Islet of Langerhans (tissue), 1 donor: ENCODE results near the gene RAB18.
"Not testable (repeated sequence)": the region's sequence is repeated elsewhere in the genome, so short reads cannot be mapped to it uniquely, and the experiment has no call there.

Experiments
- FAIRE-seq: peaks from one replicate; lab custom pipeline; 2011; peaks lifted over from hg19 to GRCh38; lab: Jason Lieb, UNC

RAB18 gene

DNA sequence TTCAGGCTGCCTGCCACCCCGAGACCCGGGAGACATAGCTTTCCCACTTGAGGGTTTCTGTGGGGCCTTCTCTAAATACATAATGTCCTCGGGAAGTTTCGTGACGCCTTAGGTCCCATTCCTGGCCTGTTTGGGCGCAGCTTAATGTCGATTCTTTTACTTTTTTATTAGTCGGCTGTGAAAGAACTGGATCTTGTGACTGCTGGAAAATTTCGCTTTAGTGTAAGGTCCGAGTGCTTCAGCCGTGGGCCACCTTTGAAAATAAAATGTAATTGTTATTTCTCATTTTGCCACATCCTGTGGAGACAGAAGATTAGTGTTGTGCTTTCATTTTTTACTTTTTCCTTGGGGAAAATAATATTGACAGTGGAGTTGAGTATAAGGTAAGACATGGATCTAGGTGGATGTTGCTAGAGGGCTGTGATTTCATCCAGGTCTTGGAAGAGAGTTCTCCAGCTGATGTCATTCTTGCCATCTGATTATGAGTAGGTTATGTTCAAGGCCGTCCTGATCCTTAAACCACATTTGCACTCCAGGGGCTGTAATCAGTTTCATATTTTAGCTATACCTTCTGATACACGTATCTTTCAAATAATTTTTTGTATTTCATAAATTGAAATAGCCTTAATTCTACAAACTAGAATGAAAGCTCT lies 830 bp downstream of the RAB18 start:
- FAIRE-seq: peak; percentile 84

DNA sequence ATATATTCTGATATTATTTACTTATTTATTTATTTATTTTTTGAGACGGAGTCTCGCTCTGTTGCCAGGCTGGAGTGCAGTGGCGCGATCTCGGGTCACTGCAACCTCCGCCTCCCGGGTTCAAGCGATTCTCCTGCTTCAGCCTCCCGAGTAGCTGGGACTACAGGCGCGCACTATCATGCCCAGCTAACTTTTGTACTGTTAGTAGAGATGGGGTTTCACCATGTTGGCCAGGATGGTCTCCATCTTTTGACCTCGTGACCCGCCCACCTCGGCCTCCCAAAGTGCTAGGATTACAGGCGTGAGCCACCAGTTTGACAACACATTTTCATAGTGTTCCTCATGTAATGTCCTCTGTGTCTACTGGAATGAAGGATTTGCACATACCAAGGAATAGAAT lies 1.4 kb downstream of the RAB18 start:
- not testable (repeated sequence) for FAIRE-seq

DNA sequence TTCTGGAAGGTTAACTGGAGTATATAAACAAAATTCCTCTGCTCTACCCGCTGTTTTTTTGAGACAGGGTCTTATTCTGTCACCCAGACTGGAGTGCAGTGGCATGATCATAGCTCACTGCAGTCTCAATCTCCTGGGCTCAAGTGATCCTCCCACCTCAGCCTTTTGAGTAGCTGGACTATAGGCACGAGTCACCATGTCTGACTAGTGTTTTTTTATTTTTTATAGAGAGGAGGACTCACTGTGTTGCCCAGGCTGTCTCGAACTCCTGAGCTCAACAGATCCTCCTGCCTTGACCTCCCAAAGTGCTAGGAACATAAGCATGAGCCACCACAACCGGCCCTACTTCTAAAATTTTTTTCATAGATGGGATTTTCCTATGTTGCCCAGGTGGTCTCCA lies 2.2 kb downstream of the RAB18 start:
- no peak for FAIRE-seq

DNA sequence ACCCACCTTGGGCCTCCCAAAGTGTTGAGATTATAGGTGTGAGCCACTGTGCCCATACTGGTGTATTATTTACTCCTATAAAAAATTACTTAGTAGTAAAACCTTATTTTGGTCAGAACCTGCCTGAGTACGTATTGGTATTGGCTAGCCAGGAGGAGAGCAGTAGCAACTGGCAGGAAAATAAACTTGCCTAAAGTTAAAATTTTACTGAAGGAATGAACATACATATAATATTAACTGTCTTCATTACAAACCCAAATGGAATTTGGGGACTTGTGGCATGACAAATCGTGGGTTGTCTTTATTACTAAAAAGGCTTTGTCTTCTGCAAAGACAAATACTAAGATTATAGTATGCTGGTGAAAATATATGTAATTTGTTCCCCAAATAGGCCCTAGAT lies 8.4 kb downstream of the RAB18 start:
- FAIRE-seq: no peak

DNA sequence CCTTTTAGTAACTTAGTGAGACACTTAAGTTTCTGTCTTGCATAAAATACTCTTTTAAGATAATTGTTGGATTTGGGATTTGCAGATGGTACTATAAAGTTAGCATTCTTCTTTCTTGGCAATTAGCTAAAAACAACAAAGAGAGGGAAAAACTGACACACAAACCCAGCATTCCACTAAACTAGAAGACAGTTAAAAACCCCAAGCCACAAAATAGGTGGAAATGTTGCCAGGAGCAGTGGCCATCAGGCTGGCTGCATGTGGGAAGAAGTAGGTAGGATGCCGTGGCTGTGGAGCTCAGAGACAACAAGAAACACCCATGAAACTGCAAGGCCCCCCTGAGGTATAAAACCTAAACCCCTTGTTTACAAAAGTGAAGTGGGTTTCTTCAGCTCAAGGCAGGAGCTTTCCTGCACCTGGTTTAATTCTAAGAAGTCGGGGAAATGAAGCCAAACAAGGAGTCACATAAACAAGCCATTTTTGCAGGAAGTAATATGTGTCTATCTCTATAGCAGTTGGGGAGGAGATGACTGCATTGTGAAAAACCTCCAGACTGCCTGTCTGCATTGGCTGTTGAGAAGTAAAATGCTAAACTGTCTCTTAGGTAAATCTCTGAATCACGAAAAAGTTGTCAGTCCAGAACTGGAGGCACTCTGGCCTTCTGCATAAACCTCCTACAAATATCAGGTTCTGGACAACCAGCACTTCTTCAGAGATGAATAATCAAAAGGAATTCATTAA lies 9.5 kb downstream of the RAB18 start:
- FAIRE-seq: no peak

DNA sequence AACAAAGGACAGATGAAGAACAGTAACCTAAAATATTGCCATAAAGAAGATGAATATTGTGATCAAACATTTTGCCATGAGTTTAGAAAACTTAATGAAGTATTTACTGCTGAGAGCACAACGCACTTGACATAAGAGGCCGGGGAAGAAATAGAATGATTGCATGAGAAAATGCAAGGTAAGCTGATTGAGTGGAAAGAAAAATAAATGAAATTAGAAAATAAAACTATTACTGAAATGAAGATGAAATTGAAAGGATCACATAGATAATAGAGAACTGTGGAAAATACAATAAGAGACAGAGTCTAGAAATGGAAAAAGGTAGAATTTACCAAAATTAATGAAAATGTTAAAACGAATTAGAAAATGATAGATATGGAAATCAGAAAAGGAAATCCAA lies 10.1 kb downstream of the RAB18 start:
- FAIRE-seq: no peak

DNA sequence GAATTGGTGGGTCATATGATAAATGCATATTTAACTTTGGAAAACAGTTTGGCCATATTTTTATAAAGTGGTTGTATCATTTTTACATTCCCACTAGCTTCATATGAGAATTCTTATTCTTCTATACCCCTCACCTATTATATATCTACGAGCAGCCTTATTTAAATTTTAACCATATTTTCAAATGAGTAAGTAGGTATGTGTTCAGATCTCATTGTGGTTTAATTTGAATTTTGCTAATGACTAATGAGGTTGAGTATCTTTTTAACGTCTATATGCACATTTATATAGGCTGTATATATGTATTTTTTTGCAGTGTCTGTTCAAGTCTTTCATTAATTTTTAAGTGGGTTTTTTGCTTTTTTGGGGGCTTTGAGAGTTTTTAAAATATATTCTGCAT lies 14.2 kb downstream of the RAB18 start:
- FAIRE-seq: no peak

DNA sequence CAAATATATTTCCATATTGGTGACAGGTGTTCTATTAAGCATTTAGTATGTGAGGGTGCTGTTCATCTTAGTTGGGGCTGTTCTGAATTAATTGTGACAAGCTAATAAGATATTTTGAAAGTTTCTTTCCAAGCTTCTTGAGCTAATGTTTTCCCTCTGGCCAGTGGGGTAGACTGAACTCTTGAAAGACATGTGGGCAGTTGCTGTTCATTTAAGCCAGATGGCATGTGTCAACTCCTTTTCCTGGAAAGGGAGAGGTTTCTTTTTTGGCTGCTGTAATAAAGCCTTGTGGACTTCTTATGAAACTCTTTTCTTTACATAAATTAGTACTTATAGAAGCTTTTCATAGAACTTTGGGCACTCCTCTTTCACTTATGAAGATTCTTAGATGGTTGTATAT lies 21.7 kb downstream of the RAB18 start:
- FAIRE-seq: no peak

DNA sequence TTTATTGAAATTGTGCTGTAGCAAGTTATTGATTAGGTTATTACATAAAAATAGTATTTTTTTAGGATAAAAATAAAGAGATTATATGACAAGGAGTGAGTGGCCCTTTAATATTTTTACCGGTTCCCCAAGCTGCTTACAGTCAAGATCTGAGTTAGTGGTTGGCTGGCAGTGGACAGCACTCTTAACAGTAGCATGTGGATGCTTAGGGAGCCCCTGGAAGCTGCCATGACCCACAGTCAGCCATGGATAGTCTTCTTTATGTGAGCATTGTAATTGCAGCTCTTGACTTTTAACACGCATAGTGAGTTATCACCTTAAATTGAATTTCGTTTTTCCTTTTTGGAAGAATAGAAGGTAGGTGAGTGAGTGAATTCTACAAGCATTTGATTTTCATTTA lies 22.1 kb downstream of the RAB18 start:
- FAIRE-seq: no peak

DNA sequence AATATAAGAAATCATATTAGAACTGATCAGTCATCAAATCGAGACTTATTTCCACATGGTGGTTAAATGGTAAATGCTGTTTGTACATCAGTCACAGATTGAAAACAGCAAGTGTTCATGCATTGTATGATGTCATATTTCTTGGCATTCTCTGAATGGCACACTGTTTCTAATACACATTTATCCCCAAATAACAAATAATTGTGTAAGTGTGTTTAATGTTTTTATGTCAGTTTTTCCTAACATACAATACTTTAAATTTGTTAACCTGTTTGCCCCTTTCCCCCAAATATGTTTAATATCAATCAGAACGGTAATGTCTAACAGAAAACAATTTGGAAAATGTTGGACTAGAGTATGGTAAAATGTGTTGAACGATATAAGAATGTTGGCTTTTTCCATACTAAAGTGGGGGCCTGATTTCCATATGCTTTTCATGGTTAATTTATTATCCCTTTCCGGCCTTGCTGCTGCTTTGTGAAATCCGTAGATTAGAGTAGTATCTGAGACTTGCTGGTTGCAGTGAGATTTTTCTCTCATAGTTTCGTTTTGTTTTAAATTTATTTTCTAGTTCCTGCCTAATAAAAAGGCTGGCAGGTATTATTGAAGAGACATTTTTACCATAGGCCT lies 23.7 kb downstream of the RAB18 start:
- no peak for FAIRE-seq

DNA sequence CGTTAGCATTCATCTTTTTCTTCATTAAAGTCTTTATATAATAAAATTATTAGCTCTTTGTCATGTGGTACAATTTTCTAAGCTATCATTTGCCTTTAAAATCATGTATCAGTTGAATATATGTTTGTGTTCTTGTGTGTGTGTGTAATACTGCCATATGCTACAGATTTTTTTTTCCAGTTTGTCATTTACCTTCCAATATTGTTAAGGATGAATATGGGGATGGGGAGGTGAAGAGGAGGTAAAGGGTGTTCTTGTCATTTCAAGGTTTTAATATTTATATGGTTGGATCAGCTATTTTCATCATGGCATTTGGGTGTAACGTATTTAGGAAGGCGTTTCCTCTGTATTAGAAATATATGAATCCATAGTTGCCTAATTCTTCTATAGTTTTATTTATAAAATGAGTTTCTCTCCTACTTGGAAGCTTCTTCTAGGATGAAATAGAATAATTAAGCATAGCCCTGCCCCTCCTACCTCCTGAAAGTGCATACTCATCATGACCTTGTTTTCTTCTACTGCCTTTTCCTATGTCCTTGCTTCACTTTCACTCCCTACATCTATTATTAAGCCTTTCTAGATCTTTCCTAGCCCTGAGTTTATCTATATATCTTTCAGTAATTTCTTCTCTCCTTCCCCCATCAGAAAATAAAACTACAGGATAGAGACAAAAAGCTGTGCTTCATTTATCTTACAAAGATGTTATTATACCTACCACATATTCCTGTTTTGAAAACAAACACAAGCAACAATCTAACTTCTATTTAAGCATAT lies 25.1 kb downstream of the RAB18 start:
- FAIRE-seq: no peak

DNA sequence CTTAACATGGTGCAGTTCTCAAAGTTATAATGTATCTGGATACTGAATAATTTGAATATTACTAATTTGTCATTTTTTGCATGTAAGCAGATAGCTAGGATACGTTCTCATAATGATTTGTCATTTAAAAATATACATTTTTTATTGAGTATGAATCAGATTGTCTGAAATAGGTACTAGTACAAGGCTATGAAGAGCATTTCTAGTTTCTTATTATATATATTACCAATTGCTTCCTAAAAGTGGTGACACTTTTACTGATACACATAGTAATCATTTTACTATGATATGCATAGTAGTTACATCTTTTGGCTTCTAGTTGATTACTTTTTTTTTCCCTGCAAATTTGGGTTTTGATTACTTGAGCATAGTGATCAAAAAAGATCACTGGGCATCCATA lies 26.4 kb downstream of the RAB18 start:
- FAIRE-seq: no peak

DNA sequence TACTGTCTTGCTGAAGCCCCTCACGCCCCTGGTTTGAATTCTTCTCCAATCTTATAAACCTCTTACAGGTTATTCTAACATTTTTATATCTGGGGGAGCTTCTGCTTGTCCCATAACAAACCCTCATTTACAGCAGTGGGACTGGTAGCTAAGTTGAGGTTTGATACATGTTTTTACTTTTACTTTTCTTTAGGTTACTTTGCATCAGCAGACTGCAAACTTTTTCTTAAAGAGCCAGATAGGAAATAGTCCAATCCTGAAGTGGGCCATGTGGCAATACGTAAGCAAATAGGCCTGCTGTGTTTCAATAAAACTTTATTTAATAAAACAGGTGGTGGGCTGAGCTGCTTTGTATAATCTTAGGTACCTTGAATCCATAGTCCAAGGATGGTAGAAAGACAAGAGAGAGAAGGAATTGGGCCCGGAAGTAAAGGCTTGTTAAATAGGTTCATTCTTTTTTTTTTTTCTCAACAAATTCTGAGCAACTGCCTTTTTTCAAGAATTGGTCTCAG lies 27.3 kb downstream of the RAB18 start:
- FAIRE-seq: no peak

DNA sequence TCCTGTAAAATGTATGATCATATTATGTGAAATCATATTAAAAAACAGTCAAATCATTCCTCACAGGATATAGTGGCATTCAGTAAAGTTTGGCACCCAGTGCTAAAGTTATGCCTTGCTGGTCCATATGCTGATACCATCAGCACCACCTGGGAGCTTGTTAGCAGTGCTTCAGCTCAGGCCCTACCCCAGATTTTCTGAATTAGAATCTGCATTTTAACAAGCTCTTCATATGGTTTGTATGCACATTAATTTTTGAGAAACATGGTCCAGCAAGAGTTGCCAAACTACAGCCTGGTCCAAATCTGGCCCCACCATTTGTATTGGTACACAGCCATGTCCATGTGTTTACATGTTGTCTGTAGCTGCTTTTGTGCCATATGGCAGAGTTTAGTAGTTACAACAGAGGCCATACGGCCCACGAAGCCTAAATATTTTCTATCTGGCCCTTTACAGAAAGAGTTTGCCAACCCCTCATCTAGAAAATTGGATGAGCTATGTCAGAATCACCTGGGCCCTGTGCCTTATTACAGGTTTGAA lies 30.1 kb downstream of the RAB18 start:
- no peak for FAIRE-seq

DNA sequence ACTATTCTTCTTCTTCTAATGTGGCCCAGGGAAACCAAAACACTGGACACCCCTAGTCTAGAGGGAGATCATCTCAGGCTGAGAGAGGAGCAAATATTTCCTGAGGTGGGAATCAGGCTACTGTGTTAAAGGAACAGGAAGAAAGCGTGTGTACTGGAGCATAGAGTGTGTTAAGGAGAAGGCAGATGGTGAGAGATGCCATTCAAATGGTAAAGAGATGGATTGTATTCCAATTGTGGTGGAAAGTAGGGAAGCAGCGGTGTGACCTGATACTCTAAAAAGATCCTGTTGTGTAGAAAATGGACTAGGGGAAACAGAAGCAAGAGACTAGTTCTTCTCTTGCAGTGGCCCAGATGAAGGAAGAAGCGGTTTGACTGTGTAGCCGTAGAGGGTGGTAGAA lies 31.2 kb downstream of the RAB18 start:
- FAIRE-seq: no peak

DNA sequence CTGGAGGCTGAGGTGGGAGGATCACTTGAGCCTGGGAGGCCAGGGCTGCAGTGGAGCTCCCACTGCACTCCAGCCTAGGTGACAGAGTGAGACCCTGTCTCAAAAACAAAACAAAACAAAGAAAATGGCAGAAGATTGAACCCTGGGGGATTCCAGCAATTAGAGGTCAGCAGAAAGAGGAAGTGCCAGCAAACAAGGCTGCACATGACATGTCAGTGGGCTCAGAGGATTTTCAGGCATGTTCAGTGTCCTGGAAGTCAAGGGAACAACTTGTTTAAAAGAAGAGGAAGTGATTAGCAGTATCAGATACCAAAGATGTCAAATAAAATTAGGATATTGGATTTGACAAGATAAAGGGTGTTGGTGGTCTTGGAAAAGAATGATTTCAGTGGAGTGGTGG lies 32.3 kb downstream of the RAB18 start:
- no peak for FAIRE-seq

DNA sequence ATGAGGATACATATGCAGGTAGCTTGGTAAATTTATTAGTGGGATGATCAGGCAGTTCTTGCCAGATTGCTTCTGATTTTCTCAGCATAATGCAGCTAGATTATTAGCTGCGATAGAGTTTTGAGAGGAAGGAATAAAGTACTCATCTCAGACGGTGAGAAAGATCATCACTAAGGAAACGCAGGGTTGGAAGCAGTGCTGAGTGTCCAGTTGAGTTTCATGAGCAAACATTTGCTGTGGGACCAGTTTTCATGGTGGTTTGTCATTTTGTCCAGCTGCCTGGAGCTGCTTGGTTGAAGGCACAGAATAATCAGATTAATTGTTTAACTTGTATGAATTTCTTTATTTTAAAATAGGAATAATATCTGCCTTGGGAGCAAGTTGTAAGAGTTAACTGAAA lies 33.1 kb downstream of the RAB18 start:
- FAIRE-seq: no peak

DNA sequence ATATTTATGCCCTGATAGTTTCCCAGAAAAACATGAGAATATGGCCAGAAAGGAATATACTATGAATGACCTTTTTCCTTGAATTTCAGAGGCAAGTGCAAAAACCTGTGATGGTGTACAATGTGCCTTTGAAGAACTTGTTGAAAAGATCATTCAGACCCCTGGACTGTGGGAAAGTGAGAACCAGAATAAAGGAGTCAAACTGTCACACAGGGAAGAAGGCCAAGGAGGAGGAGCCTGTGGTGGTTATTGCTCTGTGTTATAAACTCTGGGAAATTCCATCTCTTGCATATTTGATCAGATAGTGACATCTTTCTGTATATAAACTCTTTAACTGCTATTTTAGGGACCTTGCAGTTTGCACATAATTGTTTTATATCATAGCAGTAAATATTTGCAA lies 33.7 kb downstream of the RAB18 start:
- FAIRE-seq: no peak

DNA sequence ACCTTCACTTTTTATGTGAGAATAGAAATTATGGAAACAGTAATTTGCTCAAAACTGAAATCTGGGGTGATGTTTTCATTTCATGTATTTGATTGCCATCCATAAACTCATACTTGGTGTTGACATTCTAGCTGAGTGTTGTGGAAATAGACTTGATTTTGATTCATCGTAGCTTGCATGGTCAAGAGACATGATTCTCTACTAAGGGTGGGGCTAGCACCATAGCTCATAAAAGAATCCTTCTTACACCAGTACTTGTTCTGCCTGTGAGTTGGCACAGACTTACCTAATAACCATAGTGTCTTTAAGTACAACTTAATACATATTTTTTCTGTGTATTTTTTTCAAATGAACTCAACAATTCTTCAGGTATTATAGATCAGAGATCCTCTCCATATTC lies 36.6 kb downstream of the RAB18 start:
- no peak for FAIRE-seq

DNA sequence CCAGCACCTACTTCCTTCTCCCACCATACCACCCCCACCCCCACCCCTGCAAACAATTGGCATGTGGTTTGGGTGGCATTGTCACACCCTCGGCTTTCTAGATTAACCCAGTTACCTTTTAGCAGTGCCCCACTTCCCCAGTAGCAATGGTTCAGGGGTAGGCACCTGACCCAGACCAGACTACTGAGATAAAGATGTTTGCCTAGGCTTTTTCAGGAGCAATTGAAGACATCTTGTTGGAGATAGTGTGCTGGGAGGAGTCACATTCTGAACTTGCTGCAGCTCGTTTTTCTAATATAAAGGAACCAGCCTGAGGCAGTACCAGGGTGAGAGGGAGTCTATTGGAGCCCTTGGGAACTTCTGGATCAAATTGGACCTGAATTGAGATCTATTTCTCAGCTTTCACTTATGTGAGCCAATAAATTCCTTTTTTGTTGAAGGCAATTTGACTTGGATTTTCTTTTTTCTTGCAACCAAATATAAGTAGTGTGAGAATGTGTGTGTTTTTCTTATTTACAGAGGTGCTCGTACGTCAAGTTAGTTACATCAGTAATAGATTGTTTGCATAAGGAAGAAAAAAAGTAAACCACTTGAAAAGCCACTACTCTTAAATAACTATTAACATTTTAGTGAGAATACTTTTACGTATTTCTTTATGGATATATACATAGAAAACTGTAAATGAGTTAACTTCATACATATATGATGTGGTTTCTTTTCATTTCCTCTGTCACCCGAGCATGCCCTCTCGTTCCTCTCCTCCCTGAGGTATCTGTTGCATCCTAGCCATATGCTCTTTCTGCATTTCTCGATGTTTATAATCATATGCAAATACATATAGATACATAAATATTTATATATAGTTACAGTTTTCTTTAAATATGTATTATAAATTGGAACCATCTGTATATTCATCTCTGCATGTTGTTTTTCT lies 38.0 kb downstream of the RAB18 start:
- FAIRE-seq: peak; percentile 5

DNA sequence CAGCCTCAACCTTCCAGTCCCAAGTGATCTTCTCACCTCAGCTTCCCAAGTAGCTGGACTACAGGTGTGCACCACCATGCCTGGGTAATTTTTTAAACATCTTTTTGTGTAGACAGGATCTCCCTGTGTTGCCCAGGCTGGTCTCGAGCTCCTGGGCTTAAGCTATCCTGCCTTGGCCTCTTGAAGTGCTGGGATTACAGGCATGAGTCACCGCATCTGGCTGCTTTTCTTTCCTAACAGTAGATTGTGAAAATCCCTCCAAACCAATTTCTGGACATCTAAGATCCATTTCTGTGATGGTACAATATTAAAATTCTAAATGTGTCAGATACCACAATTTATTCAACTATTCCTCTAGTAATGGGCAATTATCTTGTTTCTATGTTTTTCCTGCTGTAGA lies 38.7 kb downstream of the RAB18 start:
- FAIRE-seq: no peak
